Tibial nerve (tissue), 4 donors: ENCODE results near the gene ADCY3. TPM values are rescaled to one million over a fixed set of nuclear protein-coding genes. Genes with fewer than 3 reads are reported as not detected.
A peak's percentile ranks its signal among the peaks of the same experiment; 100 is the strongest.

Experiments used
- DNase-seq, 2 donors: peaks; one replicate each; pipeline ENCODE4 v3.0.0-alpha.2; 2019; ENCODE audit warnings: low spot score in 2 of 2
- H3K27ac ChIP-seq, 4 donors: fragments of 200-600 bp; sonication (generic) in 3 of 4; one replicate each; pipeline ENCODE4 v1.5.1; 2017 to 2019; ENCODE audit warnings: mild to moderate bottlenecking in 1 of 4
- H3K27me3 ChIP-seq, 2 donors: fragments of 200-600 bp; sonication (generic) in 1 of 2; one replicate each; pipeline versions ENCODE4 v1.5.1 to v1.6.0; 2017 to 2019
- H3K36me3 ChIP-seq, 3 donors: fragments of 200-600 bp; sonication (generic); one replicate each; pipeline ENCODE4 v1.5.1; 2018 to 2019
- H3K4me1 ChIP-seq, 4 donors: fragments of 200-600 bp; sonication (generic) in 3 of 4; one replicate each; pipeline ENCODE4 v1.5.1; 2017 to 2019
- H3K4me3 ChIP-seq, 4 donors: fragments of 200-600 bp; sonication (generic) in 3 of 4; one replicate each; pipeline ENCODE4 v1.5.1; 2017 to 2019; ENCODE audit warnings: mild to moderate bottlenecking in 1 of 4, moderate library complexity in 1 of 4
- H3K9me3 ChIP-seq, 4 donors: fragments of 200-600 bp; sonication (generic) in 3 of 4; one replicate each; pipeline ENCODE4 v1.5.1; 2017 to 2019
- CTCF ChIP-seq, 5 experiments: fragments of 200-600 bp in 3 of 5; fragments of 450-650 bp in 2 of 5; sonication (generic) in 3 of 5; IDR thresholded peaks; one replicate each; pipeline ENCODE4 v1.5.1; 2016 to 2019; ENCODE audit warnings: antibody characterized with exemption in 5 of 5, mild to moderate bottlenecking in 3 of 5, moderate library complexity in 2 of 5
- EP300 ChIP-seq, 2 donors: sonication (generic); formaldehyde crosslinking; IDR thresholded peaks; one replicate each; pipeline ENCODE4 v1.6.1; 2017; ENCODE audit warnings: antibody characterized with exemption in 2 of 2, mild to moderate bottlenecking in 1 of 2
- POLR2A ChIP-seq, 2 donors: fragments of 450-650 bp; IDR thresholded peaks; one replicate each; pipeline ENCODE4 v1.6.1; 2017; ENCODE audit warnings: antibody characterized with exemption in 2 of 2, mild to moderate bottlenecking in 2 of 2, moderate library complexity in 2 of 2
- WGBS, 2 donors: methylation state at CpG; one replicate each; pipeline ENCODE4 v1.1.5; 2018; 5-methylcytosine and 5-hydroxymethylcytosine counted together
- total RNA-seq, 4 donors: library from RNA; depleted of rRNA; stranded (reverse); fragments of >200 nt; gene quantifications; one replicate each; pipeline ENCODE4 v1.1.0, GENCODE V29; 2016

Gene ADCY3
- total RNA-seq, 4 donors from 2014 or later: 145 to 393 (median 207) TPM

DNA sequence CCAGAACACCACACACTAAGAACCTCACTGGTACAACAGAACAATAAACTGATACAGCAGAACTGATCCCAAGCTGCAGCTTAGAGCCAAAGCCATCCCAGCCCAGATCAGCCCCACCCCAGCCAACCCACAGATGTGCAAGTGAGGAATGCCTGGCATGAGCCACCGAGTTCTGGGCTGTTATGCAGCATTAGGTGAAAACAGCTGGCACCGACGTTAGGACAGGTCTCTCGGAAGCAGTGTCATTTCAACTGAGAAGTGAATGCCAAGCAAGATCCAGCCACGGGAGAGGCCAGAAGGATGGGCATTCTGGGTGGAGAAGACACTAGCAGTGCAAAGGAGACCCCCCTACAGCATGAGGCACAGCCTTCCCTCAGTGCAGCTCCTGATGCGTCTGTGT, 38.9 kb downstream of the ADCY3 start:
- H3K27me3 ChIP-seq: no peaks in the 10 kb centered on the region
- no peak for DNase-seq
- 54 to 72% methylated on average over 4 to 6 of the region's 6 CpGs for WGBS, 2 donors
- TF ChIP-seq POLR2A (IDR thresholded peaks at IDR 0.05): no peak
- no peak for TF ChIP-seq CTCF (IDR thresholded peaks at IDR 0.05)
- no peak for TF ChIP-seq EP300 (IDR thresholded peaks at IDR 0.05)
- H3K4me1 ChIP-seq: peaks cover 0 to 92% (median 26%) of the 10 kb centered on the region in 4 donors
- H3K9me3 ChIP-seq: no peaks in the 10 kb centered on the region
- peak overlapping the region; percentile 27 to 86 (median 40) for H3K27ac ChIP-seq
- H3K4me3 ChIP-seq: no peak overlapping the region
- no peaks in the 10 kb centered on the region for H3K36me3 ChIP-seq

DNA sequence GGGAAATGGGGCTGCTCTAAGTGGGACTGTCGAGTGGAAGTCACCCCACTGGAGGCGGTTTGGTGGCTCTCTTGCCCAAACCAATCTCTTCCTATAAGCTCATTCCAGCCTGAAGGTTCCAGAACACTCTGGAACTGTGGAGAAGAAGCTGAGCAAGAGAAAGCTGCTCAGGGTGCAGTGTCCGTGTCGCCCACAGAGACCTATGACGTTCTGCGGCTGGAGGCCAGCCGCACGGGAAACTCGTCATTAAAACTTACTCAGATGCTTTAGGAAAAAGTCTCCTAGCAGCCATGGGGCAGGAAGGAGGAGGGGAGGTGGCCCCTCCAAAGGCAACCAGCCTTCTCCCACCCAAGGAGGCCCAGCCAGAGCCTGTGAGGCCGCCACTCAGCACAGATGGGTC, 41.7 kb downstream of the ADCY3 start:
- H3K36me3 ChIP-seq: no peaks in the 10 kb centered on the region
- 84 to 88% methylated on average over 10 of the region's 10 CpGs for WGBS, 2 donors
- peak overlapping the region; percentile 14 to 86 (median 50) for H3K27ac ChIP-seq
- no peaks in the 10 kb centered on the region for H3K27me3 ChIP-seq
- TF ChIP-seq EP300 (IDR thresholded peaks at IDR 0.05): no peak
- TF ChIP-seq CTCF (IDR thresholded peaks at IDR 0.05): no peak
- no peak for TF ChIP-seq POLR2A (IDR thresholded peaks at IDR 0.05)
- no peak overlapping the region for H3K4me3 ChIP-seq
- H3K4me1 ChIP-seq: peaks cover 6 to 94% (median 42%) of the 10 kb centered on the region in 4 donors
- H3K9me3 ChIP-seq: no peaks in the 10 kb centered on the region
- no peak for DNase-seq

DNA sequence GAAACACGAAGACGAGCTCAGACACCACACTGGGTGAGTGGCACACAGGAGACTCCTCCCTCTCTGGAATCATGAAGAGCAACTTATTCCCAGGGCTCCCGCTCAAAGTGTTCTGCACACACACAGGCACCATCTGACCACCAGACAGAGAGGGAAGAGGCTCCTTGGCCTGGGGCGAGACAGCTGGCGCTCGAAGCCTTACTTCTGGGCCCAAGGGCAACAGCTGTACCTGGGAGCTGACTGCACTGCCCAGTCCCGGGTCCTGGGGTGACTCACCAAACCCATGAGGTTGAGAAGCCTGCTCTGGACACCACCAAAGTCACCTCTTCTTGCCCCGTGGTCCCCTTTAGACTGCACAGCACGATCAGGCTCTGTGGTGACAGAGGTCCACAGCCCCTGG, 42.4 kb downstream of the ADCY3 start:
- Histone ChIP-seq H3K9me3 (no peaks in the 10 kb centered on the region), H3K27ac (peak overlapping the region in 3 of 4 donors; percentile 14 to 86 (median 80)), H3K36me3 (no peaks in the 10 kb centered on the region), H3K27me3 (no peaks in the 10 kb centered on the region), H3K4me3 (no peak overlapping the region), H3K4me1 (peaks cover 8 to 94% (median 48%) of the 10 kb centered on the region in 4 donors)
- DNase-seq: no peak
- TF ChIP-seq POLR2A (IDR thresholded peaks at IDR 0.05): no peak
- WGBS, 2 donors: 86 to 89% methylated on average over 9 of the region's 9 CpGs

DNA sequence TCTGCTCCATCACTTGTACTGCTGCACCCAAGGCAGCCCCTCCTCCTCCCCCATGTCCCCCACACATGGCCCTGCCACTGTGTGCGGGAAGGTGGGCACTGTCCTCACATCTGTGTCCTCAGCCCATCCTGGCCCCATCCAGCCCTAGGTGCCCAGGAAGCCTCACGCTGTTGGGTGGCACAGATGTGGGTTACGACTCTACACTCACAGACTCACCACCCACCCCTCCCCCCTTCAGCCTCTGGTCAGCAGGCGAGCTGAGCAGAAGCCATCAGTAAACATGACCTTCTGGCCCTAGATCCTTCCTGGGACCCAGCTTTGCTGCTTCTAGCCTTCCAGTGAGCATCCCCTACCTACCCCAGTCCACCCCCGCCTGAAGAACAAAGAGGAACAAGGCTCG, 43.0 kb downstream of the ADCY3 start:
- Histone ChIP-seq H3K9me3 (no peaks in the 10 kb centered on the region), H3K27ac (peak overlapping the region in 3 of 4 donors; percentile 14 to 86 (median 80)), H3K36me3 (peaks cover 0 to 5% (median 0%) of the 10 kb centered on the region in 3 donors), H3K4me1 (peaks cover 8 to 94% (median 52%) of the 10 kb centered on the region in 4 donors), H3K4me3 (no peak overlapping the region), H3K27me3 (no peaks in the 10 kb centered on the region)
- WGBS, 2 donors: 91 to 92% methylated on average over 6 of the region's 6 CpGs
- DNase-seq: no peak
- no peak for TF ChIP-seq CTCF (IDR thresholded peaks at IDR 0.05)
- TF ChIP-seq EP300 (IDR thresholded peaks at IDR 0.05): no peak
- TF ChIP-seq POLR2A (IDR thresholded peaks at IDR 0.05): no peak

DNA sequence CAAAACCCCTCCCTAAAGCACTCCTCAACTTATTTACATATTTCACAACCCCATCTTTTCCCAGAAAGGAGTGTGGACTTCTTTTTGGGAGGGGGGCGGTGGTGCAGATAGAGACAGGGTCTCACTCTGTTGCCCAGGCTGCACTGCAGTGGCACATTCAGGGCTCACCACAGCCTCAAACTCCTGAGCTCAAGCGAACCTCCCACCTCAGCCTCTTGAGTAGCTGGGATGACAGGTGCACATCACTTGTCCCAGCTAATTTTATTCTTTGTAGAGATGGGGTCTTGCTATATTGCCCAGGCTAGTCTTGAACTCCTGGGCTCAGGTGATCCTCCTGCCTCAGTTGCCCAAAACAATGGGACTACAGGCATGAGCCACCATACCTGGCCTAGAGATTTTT, 44.1 kb downstream of the ADCY3 start:
- Histone ChIP-seq H3K27ac (peak overlapping the region; percentile 63 to 89 (median 80)), H3K4me1 (peaks cover 8 to 91% (median 51%) of the 10 kb centered on the region in 4 donors), H3K36me3 (peaks cover 0 to 17% (median 0%) of the 10 kb centered on the region in 3 donors), H3K9me3 (no peaks in the 10 kb centered on the region), H3K4me3 (no peak overlapping the region), H3K27me3 (no peaks in the 10 kb centered on the region)
- WGBS, 2 donors: 96 to 100% methylated on average over 2 of the region's 2 CpGs
- no peak for DNase-seq
- no peak for TF ChIP-seq POLR2A (IDR thresholded peaks at IDR 0.05)
- TF ChIP-seq EP300 (IDR thresholded peaks at IDR 0.05): no peak
- TF ChIP-seq CTCF (IDR thresholded peaks at IDR 0.05): no peak

DNA sequence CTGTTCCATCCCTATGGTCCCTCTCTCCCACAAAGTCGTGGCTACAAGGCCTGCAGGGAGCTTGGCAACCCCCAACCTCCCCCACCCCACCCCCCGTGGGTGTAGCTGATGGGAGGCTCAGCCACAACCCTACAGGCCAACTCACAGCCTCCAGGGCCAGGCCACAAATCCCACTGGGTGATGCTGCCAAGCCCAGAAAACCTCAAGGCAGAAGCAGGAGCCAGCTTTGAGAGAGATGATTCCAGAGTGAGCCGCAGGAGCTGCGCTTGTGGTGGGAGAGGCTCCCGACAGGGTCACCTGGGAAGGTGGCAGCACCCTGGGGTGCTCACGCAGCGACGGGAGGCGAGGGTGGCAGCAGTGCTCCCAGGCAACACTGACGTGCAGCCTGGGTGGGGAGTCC, 44.8 kb downstream of the ADCY3 start:
- peaks cover 0 to 23% (median 2%) of the 10 kb centered on the region in 3 donors for H3K36me3 ChIP-seq
- no peak for DNase-seq
- TF ChIP-seq CTCF (IDR thresholded peaks at IDR 0.05) (no peak), POLR2A (IDR thresholded peaks at IDR 0.05) (no peak), EP300 (IDR thresholded peaks at IDR 0.05) (no peak)
- H3K27me3 ChIP-seq: no peaks in the 10 kb centered on the region
- H3K4me3 ChIP-seq: no peak overlapping the region
- WGBS, 2 donors: 82 to 86% methylated on average over 7 to 8 of the region's 10 CpGs
- peak overlapping the region; percentile 63 to 89 (median 80) for H3K27ac ChIP-seq
- H3K4me1 ChIP-seq: peaks cover 8 to 85% (median 48%) of the 10 kb centered on the region in 4 donors
- no peaks in the 10 kb centered on the region for H3K9me3 ChIP-seq
